Vagina (tissue), 2 donors: ENCODE measurements around the gene ABHD10. TPM values are rescaled to one million over a fixed set of nuclear protein-coding genes. Genes with fewer than 3 reads are reported as not detected.

Experiments
- DNase-seq, 2 donors: peaks; one replicate each; pipeline ENCODE4 v3.0.0-alpha.2; 2017; ENCODE audit errors: extremely low spot score in 2 of 2
- H3K27ac ChIP-seq: fragments of 200-600 bp; sonication (generic); one replicate; pipeline ENCODE4 v1.5.1; 2019
- H3K27me3 ChIP-seq: fragments of 200-600 bp; sonication (generic); one replicate; pipeline ENCODE4 v1.5.1; 2019
- H3K36me3 ChIP-seq, 2 donors: fragments of 200-600 bp; sonication (generic); one replicate each; pipeline ENCODE4 v1.5.1; 2017 to 2019
- H3K4me1 ChIP-seq: fragments of 200-600 bp; sonication (generic); one replicate; pipeline ENCODE4 v1.5.1; 2019
- H3K4me3 ChIP-seq, 2 donors: fragments of 200-600 bp; sonication (generic); 1 replicate in 1 of 2; 2 replicates in 1 of 2; pipeline ENCODE4 v1.5.1; 2016 to 2019
- H3K9me3 ChIP-seq: fragments of 200-600 bp; sonication (generic); one replicate; pipeline ENCODE4 v1.5.1; 2019
- POLR2A ChIP-seq, 2 donors: fragments of 450-650 bp; IDR thresholded peaks; one replicate each; pipeline ENCODE4 v1.6.1; 2017; ENCODE audit warnings: antibody characterized with exemption in 2 of 2, mild to moderate bottlenecking in 2 of 2, moderate library complexity in 2 of 2
- POLR2AphosphoS5 ChIP-seq, 2 donors: sonication (generic); formaldehyde crosslinking; IDR thresholded peaks; one replicate each; pipeline ENCODE4 v1.9.0; 2017; ENCODE audit warnings: antibody characterized with exemption in 2 of 2, mild to moderate bottlenecking in 2 of 2, low read depth in 1 of 2; ENCODE audit not compliant: insufficient read depth in 1 of 2
- intact Hi-C: fragments of 100-400 bp; cut with DNase I; formaldehyde crosslinking; loops from one replicate; pipeline ENCODE4 v1.15.1; 2023
- total RNA-seq: library from RNA; depleted of rRNA; stranded (reverse); fragments of >200 nt; gene quantifications from one replicate; pipeline ENCODE4 v1.2.3, GENCODE V29; 2016
- TF ChIP-seq, protein P1 (sequence below), 3 experiments: fragments of 450-650 bp in 2 of 3; fragments of 200-600 bp in 1 of 3; sonication (generic) in 1 of 3; IDR thresholded peaks; one replicate each; pipeline ENCODE4 v1.5.1; 2017 to 2019; ENCODE audit warnings: antibody characterized with exemption in 3 of 3, mild to moderate bottlenecking in 2 of 3, moderate library complexity in 2 of 3

The ABHD10 gene
- total RNA-seq, 1 donor from 2014 or later, result 10.8 TPM

DNA sequence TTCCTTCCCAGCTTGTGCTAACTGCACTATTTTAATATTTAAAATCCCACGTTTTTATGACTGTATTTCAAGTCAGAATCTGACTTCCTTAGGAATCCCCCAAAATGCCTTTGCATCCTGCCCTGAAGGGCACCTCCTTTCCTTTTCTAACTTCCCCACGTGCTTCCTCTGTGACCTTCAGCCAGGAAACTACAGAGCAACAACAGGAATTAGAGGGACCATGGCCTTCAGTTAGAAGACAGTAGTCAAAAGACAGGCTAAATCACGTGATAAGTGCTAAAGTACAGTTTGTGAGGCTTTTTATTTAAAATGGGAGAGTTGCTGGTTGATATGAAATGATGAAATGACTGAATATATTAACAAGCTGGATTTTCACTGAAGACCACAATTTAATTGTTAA, 11.8 kb upstream of the ABHD10 start:
- intact Hi-C loops, result loop anchor here (5.0 to 10.0 kb wide), 2 partner anchors 102 to 250 kb away; no protein-coding TSS in a partner anchor
- DNase-seq, result no peak
- peaks cover 7% of the 10 kb centered on the region for H3K4me1 ChIP-seq
- peak overlapping the region; percentile 6 for H3K27ac ChIP-seq
- no peaks in the 10 kb centered on the region for H3K27me3 ChIP-seq
- H3K9me3 ChIP-seq, result no peaks in the 10 kb centered on the region
- no peak overlapping the region for H3K4me3 ChIP-seq
- TF ChIP-seq POLR2A (IDR thresholded peaks at IDR 0.05), result no peak
- TF ChIP-seq, protein P1, sequence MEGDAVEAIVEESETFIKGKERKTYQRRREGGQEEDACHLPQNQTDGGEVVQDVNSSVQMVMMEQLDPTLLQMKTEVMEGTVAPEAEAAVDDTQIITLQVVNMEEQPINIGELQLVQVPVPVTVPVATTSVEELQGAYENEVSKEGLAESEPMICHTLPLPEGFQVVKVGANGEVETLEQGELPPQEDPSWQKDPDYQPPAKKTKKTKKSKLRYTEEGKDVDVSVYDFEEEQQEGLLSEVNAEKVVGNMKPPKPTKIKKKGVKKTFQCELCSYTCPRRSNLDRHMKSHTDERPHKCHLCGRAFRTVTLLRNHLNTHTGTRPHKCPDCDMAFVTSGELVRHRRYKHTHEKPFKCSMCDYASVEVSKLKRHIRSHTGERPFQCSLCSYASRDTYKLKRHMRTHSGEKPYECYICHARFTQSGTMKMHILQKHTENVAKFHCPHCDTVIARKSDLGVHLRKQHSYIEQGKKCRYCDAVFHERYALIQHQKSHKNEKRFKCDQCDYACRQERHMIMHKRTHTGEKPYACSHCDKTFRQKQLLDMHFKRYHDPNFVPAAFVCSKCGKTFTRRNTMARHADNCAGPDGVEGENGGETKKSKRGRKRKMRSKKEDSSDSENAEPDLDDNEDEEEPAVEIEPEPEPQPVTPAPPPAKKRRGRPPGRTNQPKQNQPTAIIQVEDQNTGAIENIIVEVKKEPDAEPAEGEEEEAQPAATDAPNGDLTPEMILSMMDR (IDR thresholded peaks at IDR 0.05), result no peak
- TF ChIP-seq POLR2AphosphoS5 (IDR thresholded peaks at IDR 0.05; ENCODE audit: insufficient read depth in 1 of 2, low read depth in 1 of 2), result no peak
- H3K36me3 ChIP-seq, result peaks cover 0 to 7% of the 10 kb centered on the region in 2 donors

DNA sequence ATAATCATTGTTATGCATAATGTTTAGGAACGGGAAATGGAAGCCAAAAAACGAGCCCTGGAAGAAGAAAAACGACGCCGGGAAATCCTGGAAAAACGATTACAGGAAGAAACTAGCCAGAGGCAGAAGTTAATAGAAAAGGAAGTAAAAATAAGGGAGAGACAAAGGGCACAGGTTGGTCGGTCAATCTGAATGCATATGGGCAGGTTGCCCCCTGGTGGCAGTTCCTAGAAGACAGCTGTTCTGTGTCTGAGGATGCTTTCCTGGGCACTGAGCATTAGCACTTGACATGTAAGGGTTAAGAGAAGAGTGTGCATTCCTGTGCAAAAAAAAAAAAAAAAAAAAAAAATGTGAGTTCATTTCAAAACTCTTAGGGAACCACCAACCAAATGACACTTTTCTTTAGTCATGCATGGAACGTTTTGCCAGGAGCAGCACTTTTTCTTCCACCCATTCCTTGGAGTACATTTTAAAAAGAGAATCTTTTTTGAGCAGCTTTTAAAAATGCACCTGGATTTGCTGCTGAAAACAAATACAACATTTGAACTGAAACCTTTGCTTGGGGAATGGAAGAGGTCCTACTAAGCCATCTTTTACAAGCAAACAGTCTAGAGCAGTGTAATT, 11.1 kb upstream of the ABHD10 start:
- H3K9me3 ChIP-seq, result no peaks in the 10 kb centered on the region
- H3K36me3 ChIP-seq, result peaks cover 0 to 7% of the 10 kb centered on the region in 2 donors
- H3K4me1 ChIP-seq, result peaks cover 7% of the 10 kb centered on the region
- no peak overlapping the region for H3K4me3 ChIP-seq
- TF ChIP-seq POLR2A (IDR thresholded peaks at IDR 0.05), result no peak
- TF ChIP-seq POLR2AphosphoS5 (IDR thresholded peaks at IDR 0.05; ENCODE audit: insufficient read depth in 1 of 2, low read depth in 1 of 2), result peak in 1 of 2 donors; percentile 29
- TF ChIP-seq, protein P1 (IDR thresholded peaks at IDR 0.05), result peak; percentile 83 to 88 (median 85)
- no peak for DNase-seq
- intact Hi-C loops, result loop anchor here (5.0 to 10.0 kb wide), 2 partner anchors 103 to 250 kb away; no protein-coding TSS in a partner anchor
- peak overlapping the region; percentile 6 for H3K27ac ChIP-seq
- H3K27me3 ChIP-seq, result no peaks in the 10 kb centered on the region

DNA sequence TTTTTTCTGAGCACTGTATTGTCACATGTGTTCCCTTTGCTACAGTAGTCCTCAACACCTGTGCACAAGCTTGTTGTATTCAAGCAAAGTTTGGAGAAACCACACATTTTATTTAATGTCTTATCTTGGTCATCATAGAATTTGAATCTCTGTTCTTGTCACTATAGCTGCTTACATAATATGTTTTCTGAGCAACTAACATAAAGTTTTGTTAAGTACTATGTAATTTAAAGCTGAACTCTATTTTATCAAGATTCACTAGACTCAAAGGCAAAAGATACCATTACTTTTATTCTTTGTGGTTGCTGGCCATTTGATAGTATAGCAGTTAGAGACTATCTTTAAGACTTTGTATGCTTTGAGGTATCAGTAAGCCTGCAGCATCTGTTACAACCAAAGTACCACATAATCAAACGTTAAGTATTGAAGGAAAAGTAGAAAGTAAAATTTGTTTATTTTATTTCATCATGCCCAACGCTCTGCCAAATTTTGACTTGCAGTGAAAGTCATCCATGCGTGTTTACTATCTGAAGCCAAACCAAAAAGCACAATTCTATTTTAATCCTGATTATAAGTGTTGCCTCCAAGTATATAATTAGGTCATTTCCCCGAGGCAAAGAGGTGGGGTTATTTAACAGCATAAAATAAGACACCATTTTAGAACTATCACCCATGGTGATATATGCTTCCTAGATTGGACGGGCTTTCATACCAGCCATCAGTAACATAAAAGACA, 10.3 kb upstream of the ABHD10 start:
- DNase-seq, result no peak
- no peaks in the 10 kb centered on the region for H3K27me3 ChIP-seq
- no peak overlapping the region for H3K4me3 ChIP-seq
- peaks cover 7% of the 10 kb centered on the region for H3K4me1 ChIP-seq
- no peak for TF ChIP-seq POLR2AphosphoS5 (IDR thresholded peaks at IDR 0.05; ENCODE audit: insufficient read depth in 1 of 2, low read depth in 1 of 2)
- intact Hi-C loops, result loop anchor here (5.0 to 10.0 kb wide), 2 partner anchors 104 to 251 kb away; no protein-coding TSS in a partner anchor
- H3K27ac ChIP-seq, result no peak overlapping the region
- no peaks in the 10 kb centered on the region for H3K9me3 ChIP-seq
- H3K36me3 ChIP-seq, result peaks cover 0 to 7% of the 10 kb centered on the region in 2 donors

DNA sequence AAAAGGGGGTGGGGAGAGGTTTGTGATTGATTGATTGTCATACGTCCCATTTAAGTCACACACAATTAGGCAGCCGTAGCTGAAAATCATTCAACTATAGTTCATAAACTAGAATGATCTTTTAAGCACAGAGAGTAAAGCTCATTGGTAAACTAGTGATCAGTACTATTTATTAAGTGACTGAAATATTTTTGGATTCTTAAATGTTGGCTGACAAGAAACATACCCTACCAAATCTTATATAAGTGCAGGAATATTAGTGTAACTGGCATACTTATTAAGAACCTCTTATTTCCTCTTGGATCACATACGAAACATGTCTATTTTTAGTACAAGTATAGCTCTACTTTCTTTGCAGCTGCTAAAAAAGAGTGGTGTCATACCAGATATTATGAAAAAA, 8.4 kb upstream of the ABHD10 start:
- Histone ChIP-seq H3K27me3 (no peaks in the 10 kb centered on the region), H3K9me3 (no peaks in the 10 kb centered on the region), H3K4me1 (peaks cover 7% of the 10 kb centered on the region), H3K36me3 (peaks cover 0 to 7% of the 10 kb centered on the region in 2 donors), H3K4me3 (no peak overlapping the region), H3K27ac (no peak overlapping the region)
- intact Hi-C loops, result no loop called here
- TF ChIP-seq, protein P1 (IDR thresholded peaks at IDR 0.05), result no peak
- TF ChIP-seq POLR2A (IDR thresholded peaks at IDR 0.05) (no peak), POLR2AphosphoS5 (IDR thresholded peaks at IDR 0.05; ENCODE audit: insufficient read depth in 1 of 2, low read depth in 1 of 2) (no peak)
- no peak for DNase-seq

DNA sequence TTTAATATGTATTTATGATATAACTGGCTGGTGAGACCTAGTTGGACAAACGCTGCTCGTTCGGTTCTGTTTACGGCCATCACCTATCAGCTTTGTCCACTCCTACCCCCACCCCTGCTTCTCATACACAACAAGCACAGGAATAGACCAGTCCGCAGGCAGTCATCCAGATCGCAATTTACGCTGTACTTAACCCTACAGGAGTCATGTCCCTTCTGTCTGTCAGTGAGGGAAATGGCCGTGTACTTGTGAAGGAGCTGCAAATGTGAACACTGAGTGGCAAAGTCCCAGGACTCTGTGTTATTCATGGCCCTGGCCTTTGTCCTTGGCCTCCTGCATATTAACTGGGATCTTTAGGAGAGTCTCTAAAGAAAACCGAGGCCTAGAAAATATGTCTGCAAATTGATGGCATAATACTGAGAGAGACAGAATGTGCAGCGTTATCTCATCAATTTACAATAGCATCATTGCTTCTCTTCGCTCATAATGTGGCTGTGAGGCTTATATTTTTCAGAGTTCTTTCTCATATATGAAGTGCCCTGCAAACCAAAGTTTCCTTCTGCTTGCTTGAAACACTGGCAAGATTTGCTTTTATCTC, 7.2 kb upstream of the ABHD10 start:
- no peak overlapping the region for H3K27ac ChIP-seq
- TF ChIP-seq POLR2AphosphoS5 (IDR thresholded peaks at IDR 0.05; ENCODE audit: insufficient read depth in 1 of 2, low read depth in 1 of 2) (no peak), POLR2A (IDR thresholded peaks at IDR 0.05) (no peak)
- TF ChIP-seq, protein P1 (IDR thresholded peaks at IDR 0.05), result no peak
- no peak overlapping the region for H3K4me3 ChIP-seq
- peaks cover 0 to 7% of the 10 kb centered on the region in 2 donors for H3K36me3 ChIP-seq
- intact Hi-C loops, result no loop called here
- no peaks in the 10 kb centered on the region for H3K9me3 ChIP-seq
- DNase-seq, result no peak
- no peaks in the 10 kb centered on the region for H3K27me3 ChIP-seq
- peaks cover 7% of the 10 kb centered on the region for H3K4me1 ChIP-seq
